IMR-90 (cell line): Measurements from ENCODE around the gene PAXX. TPM values are rescaled to one million over a fixed set of nuclear protein-coding genes. Genes with fewer than 3 reads are reported as not detected.

Source experiments
- ATAC-seq: fragments of 200-7000 bp; cut with Tn5 transposase; 2 replicates; pipeline ENCODE4 v1.9.1; 2020; ENCODE audit warnings: low read depth, mild to moderate bottlenecking, moderate library complexity
- BruUV-seq: library from RNA; stranded (reverse); fragments of 400-500 nt; replicated peaks from 2 replicates; lab custom pipeline; 2021; lab: Mats Ljungman, UMichigan
- CTCF ChIA-PET: fragments of 300-600 bp; formaldehyde crosslinking; extraction: SDS; loops from one replicate; lab custom pipeline; 2021; ENCODE audit warnings: antibody characterized with exemption; lab: Yijun Ruan, JAX
- POLR2A ChIA-PET: fragments of 300-600 bp; sonication (Branson Sonifier 250); formaldehyde crosslinking; loops from one replicate; lab custom pipeline; 2022; ENCODE audit warnings: antibody characterized with exemption; ENCODE audit not compliant: unreplicated experiment; lab: Charles Lee
- DNase-seq: peaks from one replicate; pipeline ENCODE4 v3.0.0; 2013
- H2AFZ ChIP-seq: replicated peaks from 2 replicates; pipeline ENCODE3; 2013; ENCODE audit warnings: low read length, mild to moderate bottlenecking; ENCODE audit not compliant: poor library complexity
- H2AK5ac ChIP-seq: 2 replicates; pipeline ENCODE4 v1.6.1; 2013; ENCODE audit warnings: low read depth, low read length, inconsistent platforms
- H2AK9ac ChIP-seq: replicated peaks from 2 replicates; pipeline ENCODE3; 2013; ENCODE audit warnings: mild to moderate bottlenecking, low read depth, low read length, moderate library complexity; ENCODE audit not compliant: poor library complexity
- H2BK120ac ChIP-seq: 2 replicates; pipeline ENCODE4 v1.6.1; 2013; ENCODE audit warnings: low read depth, low read length, inconsistent platforms
- H2BK15ac ChIP-seq: 3 replicates; pipeline ENCODE4 v1.6.1; 2013; ENCODE audit warnings: low read depth, low read length, inconsistent platforms
- H2BK20ac ChIP-seq: 2 replicates; pipeline ENCODE4 v1.6.1; 2013; ENCODE audit warnings: low read depth, mild to moderate bottlenecking, inconsistent platforms, low read length, moderate library complexity
- H2BK5ac ChIP-seq: 2 replicates; pipeline ENCODE4 v1.6.1; 2013; ENCODE audit warnings: mild to moderate bottlenecking, low read depth, low read length, inconsistent platforms; ENCODE audit not compliant: poor library complexity, severe bottlenecking
- H3K14ac ChIP-seq: replicated peaks from 2 replicates; pipeline ENCODE4 v1.6.1; 2013; ENCODE audit warnings: low read depth, low read length, inconsistent platforms
- H3K18ac ChIP-seq: 2 replicates; pipeline ENCODE4 v1.6.1; 2013; ENCODE audit warnings: low read depth, low read length, control low read depth
- H3K23ac ChIP-seq: 2 replicates; pipeline ENCODE4 v1.6.1; 2013; ENCODE audit warnings: low read depth, low read length, inconsistent platforms
- H3K27ac ChIP-seq: 2 replicates; pipeline ENCODE4 v1.5.1; 2013; ENCODE audit warnings: mild to moderate bottlenecking, control low read depth, low read length; ENCODE audit not compliant: insufficient read depth
- H3K27me3 ChIP-seq: 2 replicates; pipeline ENCODE4 v1.6.1; 2013; ENCODE audit warnings: low read length; ENCODE audit not compliant: control insufficient read depth, insufficient read depth
- H3K36me3 ChIP-seq: 2 replicates; pipeline ENCODE4 v1.6.1; 2013; ENCODE audit warnings: low read length, mixed read lengths; ENCODE audit not compliant: control insufficient read depth, insufficient read depth
- H3K4ac ChIP-seq: 2 replicates; pipeline ENCODE4 v1.6.1; 2013; ENCODE audit warnings: low read depth, low read length, inconsistent platforms
- H3K4me1 ChIP-seq: 2 replicates; pipeline ENCODE4 v1.6.1; 2013; ENCODE audit warnings: low read length, mixed read lengths; ENCODE audit not compliant: control insufficient read depth, insufficient read depth
- H3K4me2 ChIP-seq: 2 replicates; pipeline ENCODE4 v1.6.1; 2013; ENCODE audit warnings: low read depth, mild to moderate bottlenecking, control low read depth, low read length, moderate library complexity
- H3K4me3 ChIP-seq: 2 replicates; pipeline ENCODE4 v1.5.1; 2013; ENCODE audit warnings: low read depth, mild to moderate bottlenecking, control low read depth, low read length, moderate library complexity; ENCODE audit not compliant: insufficient read depth
- H3K56ac ChIP-seq: 2 replicates; pipeline ENCODE4 v1.6.1; 2013; ENCODE audit warnings: low read length, inconsistent platforms; ENCODE audit not compliant: insufficient read depth; ENCODE audit errors: extremely low read depth
- H3K79me1 ChIP-seq, 2 experiments: 2 replicates each; pipeline ENCODE4 v1.6.1; 2013; ENCODE audit warnings: low read length in 2 of 2, inconsistent platforms in 1 of 2, low read depth in 1 of 2
- H3K9ac ChIP-seq: 2 replicates; pipeline ENCODE4 v1.6.1; 2013; ENCODE audit warnings: low read depth, low read length, control low read depth
- H3K9me1 ChIP-seq: 2 replicates; pipeline ENCODE4 v1.6.1; 2013; ENCODE audit warnings: low read length, inconsistent platforms; ENCODE audit not compliant: insufficient read depth
- H3K9me3 ChIP-seq: 2 replicates; pipeline ENCODE4 v1.6.1; 2013; ENCODE audit warnings: low read length; ENCODE audit not compliant: control insufficient read depth, insufficient read depth
- H4K20me1 ChIP-seq: 2 replicates; pipeline ENCODE4 v1.6.1; 2013; ENCODE audit warnings: low read length, inconsistent platforms; ENCODE audit not compliant: insufficient read depth
- H4K5ac ChIP-seq: 2 replicates; pipeline ENCODE4 v1.6.1; 2013; ENCODE audit warnings: mild to moderate bottlenecking, low read depth, low read length, control low read depth
- H4K8ac ChIP-seq, 2 experiments: 2 replicates each; pipeline ENCODE4 v1.6.1; 2013; ENCODE audit warnings: low read depth in 2 of 2, low read length in 2 of 2, control low read depth in 1 of 2, inconsistent platforms in 1 of 2
- H4K91ac ChIP-seq: 2 replicates; pipeline ENCODE4 v1.6.1; 2013; ENCODE audit warnings: low read depth, low read length, inconsistent platforms; ENCODE audit not compliant: insufficient read depth
- CTCF ChIP-seq: conservative IDR thresholded peaks from 2 replicates; pipeline ENCODE4 v1.5.1; 2012; ENCODE audit warnings: mild to moderate bottlenecking, low read depth, low read length, improper control_type of control experiment
- MXI1 ChIP-seq: IDR thresholded peaks from 2 replicates; pipeline ENCODE4 v1.6.1; 2012; ENCODE audit warnings: low read depth, mild to moderate bottlenecking, low read length, moderate library complexity, borderline replicate concordance
- POLR2A ChIP-seq: IDR thresholded peaks from 2 replicates; pipeline ENCODE4 v1.6.1; 2012; ENCODE audit warnings: mild to moderate bottlenecking, low read depth, low read length
- RFX5 ChIP-seq: IDR thresholded peaks from 2 replicates; pipeline ENCODE4 v1.8.0; 2012; ENCODE audit warnings: low read depth, mild to moderate bottlenecking, low read length, moderate library complexity
- USF2 ChIP-seq: fragments of 150-350 bp; IDR thresholded peaks from 2 replicates; pipeline ENCODE4 v1.6.1; 2017; ENCODE audit warnings: mild to moderate bottlenecking, antibody characterized with exemption, low read length, low read depth
- WGBS, 2 experiments: methylation state at CpG; one replicate each; pipeline versions ENCODE4 v1.1.5 to v1.1.7; 2013; ENCODE audit warnings: missing lambda C conversion rate in 2 of 2; ENCODE audit not compliant: insufficient read length in 1 of 2; ENCODE audit errors: extremely low coverage in 2 of 2; 5-methylcytosine and 5-hydroxymethylcytosine counted together
- dilution Hi-C: fragments of 300-500 bp; cut with HindIII; formaldehyde crosslinking; loops from one replicate; pipeline ENCODE4 v1.14.3; 2018; ENCODE audit warnings: low sequenced_read_pairs; ENCODE audit not compliant: unreplicated experiment
- in situ Hi-C: fragments of 300-500 bp; cut with MboI; formaldehyde crosslinking; loops from 3 replicates; pipeline ENCODE4 v1.14.3; 2019; ENCODE audit warnings: low sequenced_read_pairs, inconsistent platforms, mixed read lengths
- intact Hi-C: fragments of 100-400 bp; cut with micrococcal nuclease; formaldehyde crosslinking; loops from 2 replicates; pipeline ENCODE4 v1.10.0; 2022
- polyA plus RNA-seq, 3 experiments: library from polyadenylated mRNA; depleted of rRNA; stranded (reverse); fragments of >200 nt; gene quantifications; 2 replicates each; pipeline ENCODE4 v1.2.3, GENCODE V29; 2012; ENCODE audit warnings: low replicate concordance in 1 of 3
- total RNA-seq: library from RNA; depleted of rRNA; stranded (reverse); fragments of >200 nt; gene quantifications from 2 replicates; pipeline ENCODE4 v1.2.3, GENCODE V29; 2012

Gene PAXX
- total and polyA plus RNA-seq, 2 of the 4 experiments (the other 2 are of a cell fraction) = 5.7 to 24.6 TPM

- POLR2A ChIA-PET = no interaction called here
- TF ChIP-seq POLR2A (no peak), USF2 (no peak), RFX5 (no peak), CTCF (no peak), MXI1 (no peak)
Observed at GRCh38 chr9:136980669-136981478, 11.3 kb upstream of the PAXX start.

More at GRCh38 chr9:136980669-136981478, 11.3 kb upstream of the PAXX start:
- in situ Hi-C loops = no loop called here
- Histone ChIP-seq H3K27me3 (peaks cover 32% of the 10 kb centered on the region), H2AK9ac (no peak overlapping the region), H2BK15ac (no peak overlapping the region), H4K91ac (no peak overlapping the region), H3K4me1 (peaks cover 7% of the 10 kb centered on the region; the same call in 1 of the 2 replicates), H3K18ac (no peak overlapping the region), H3K79me1 (no peaks in the 10 kb centered on the region), H3K9me3 (no peaks in the 10 kb centered on the region), H4K20me1 (no peaks in the 10 kb centered on the region), H2BK5ac (no peak overlapping the region), H4K8ac (no peak overlapping the region), H3K36me3 (no peaks in the 10 kb centered on the region), H2AFZ (no peak overlapping the region), H3K4ac (no peak overlapping the region), H3K9ac (no peak overlapping the region), H3K23ac (no peak overlapping the region), H2BK120ac (no peak overlapping the region), H2BK20ac (no peak overlapping the region), H3K4me3 (no peak overlapping the region), H4K5ac (no peak overlapping the region), H3K4me2 (no peak overlapping the region), H3K14ac (no peak overlapping the region), H2AK5ac (no peak overlapping the region), H3K27ac (no peak overlapping the region), H3K9me1 (no peaks in the 10 kb centered on the region), H3K56ac (no peak overlapping the region)
- BruUV-seq = no TSS peak
- DNase-seq (no peak), ATAC-seq (no peak)
- CTCF ChIA-PET = interaction anchor here (1.2 kb wide), 1 partner anchor 33 kb away, joined by 4 read pairs; no protein-coding TSS in a partner anchor
- dilution Hi-C loops = no loop called here
- WGBS, 2 experiments = 95% methylated on average over 4 of the region's 16 CpGs; no CpG with 5 or more reads in 1 of the 2 experiments
- intact Hi-C loops = no loop called here
